Right lobe of liver (tissue), 6 donors: ENCODE results near the gene BHLHE23. TPM values are rescaled to one million over a fixed set of nuclear protein-coding genes. Genes with fewer than 3 reads are reported as not detected.

Source experiments
- ATAC-seq, 4 donors: fragments of 200-7000 bp; cut with Tn5 transposase; one replicate each; pipeline ENCODE4 v1.9.1; 2020; ENCODE audit warnings: mild to moderate bottlenecking in 4 of 4, moderate library complexity in 4 of 4
- DNase-seq, 3 donors: peaks; one replicate each; pipeline ENCODE4 v3.0.0-alpha.2; 2020
- H3K27ac ChIP-seq, 3 donors: fragments of 200-600 bp; one replicate each; pipeline ENCODE4 v1.8.0; 2022
- H3K27me3 ChIP-seq, 2 donors: fragments of 200-600 bp; one replicate each; pipeline ENCODE4 v1.8.0; 2022
- H3K36me3 ChIP-seq, 4 donors: fragments of 200-600 bp; sonication (generic) in 1 of 4; one replicate each; pipeline versions ENCODE4 v1.5.1 to v1.8.0; 2017 to 2022; ENCODE audit warnings: control low read depth in 1 of 4
- H3K4me1 ChIP-seq, 4 donors: fragments of 200-600 bp; sonication (generic) in 1 of 4; one replicate each; pipeline versions ENCODE4 v1.5.1 to v1.8.0; 2017 to 2022; ENCODE audit warnings: control low read depth in 1 of 4
- H3K4me3 ChIP-seq, 3 donors: fragments of 200-600 bp; one replicate each; pipeline ENCODE4 v1.8.0; 2022
- H3K9me3 ChIP-seq, 4 donors: fragments of 200-600 bp; sonication (generic) in 1 of 4; one replicate each; pipeline versions ENCODE4 v1.5.1 to v1.8.0; 2017 to 2022; ENCODE audit warnings: control low read depth in 1 of 4
- POLR2A ChIP-seq: fragments of 450-650 bp; IDR thresholded peaks from one replicate; pipeline ENCODE4 v1.6.1; 2017; ENCODE audit warnings: antibody characterized with exemption, mild to moderate bottlenecking
- WGBS: methylation state at CpG from one replicate; pipeline ENCODE4 v1.1.6; 2018; ENCODE audit warnings: low coverage, low lambda C conversion rate; ENCODE audit not compliant: insufficient coverage; ENCODE audit errors: missing lambda C conversion rate; 5-methylcytosine and 5-hydroxymethylcytosine counted together
- intact Hi-C, 2 donors: fragments of 100-400 bp; cut with DNase I; formaldehyde crosslinking; loops; one replicate each; pipeline versions ENCODE4 v1.11.2 to v1.14.1; 2022
- total RNA-seq, 6 experiments: library from RNA; depleted of rRNA in 2 of 6; stranded (reverse); fragments of >200 nt in 2 of 6; fragmentation: NEBNext Ultra II Directional in 3 of 6; extraction: Animal tissue kit (Norgen Biotek cat#: 25700) in 3 of 6; gene quantifications; one replicate each; pipeline versions ENCODE4 v1.1.0 to v1.2.4, GENCODE V29; 2016 to 2023
- TF ChIP-seq, protein P1 (sequence below), 4 donors: fragments of 200-600 bp in 3 of 4; fragments of 450-650 bp in 1 of 4; IDR thresholded peaks; one replicate each; pipeline versions ENCODE4 v1.5.1 to v1.8.0; 2016 to 2022; ENCODE audit warnings: antibody characterized with exemption in 4 of 4, mild to moderate bottlenecking in 2 of 4
- donor health status: DM: no; HTN: yes; CAD: no.
- donor health status: DM: no; HTN: no; CAD: no.
- donor health status: DM: no; HTN: no; CAD: no.
- donor health status: DM: no; HTN: yes; CAD: no.
- donor health status: DM: no; HTN: yes; CAD: no.

Gene BHLHE23
- total RNA-seq, 6 experiments from 2014 or later, result not detected

DNA sequence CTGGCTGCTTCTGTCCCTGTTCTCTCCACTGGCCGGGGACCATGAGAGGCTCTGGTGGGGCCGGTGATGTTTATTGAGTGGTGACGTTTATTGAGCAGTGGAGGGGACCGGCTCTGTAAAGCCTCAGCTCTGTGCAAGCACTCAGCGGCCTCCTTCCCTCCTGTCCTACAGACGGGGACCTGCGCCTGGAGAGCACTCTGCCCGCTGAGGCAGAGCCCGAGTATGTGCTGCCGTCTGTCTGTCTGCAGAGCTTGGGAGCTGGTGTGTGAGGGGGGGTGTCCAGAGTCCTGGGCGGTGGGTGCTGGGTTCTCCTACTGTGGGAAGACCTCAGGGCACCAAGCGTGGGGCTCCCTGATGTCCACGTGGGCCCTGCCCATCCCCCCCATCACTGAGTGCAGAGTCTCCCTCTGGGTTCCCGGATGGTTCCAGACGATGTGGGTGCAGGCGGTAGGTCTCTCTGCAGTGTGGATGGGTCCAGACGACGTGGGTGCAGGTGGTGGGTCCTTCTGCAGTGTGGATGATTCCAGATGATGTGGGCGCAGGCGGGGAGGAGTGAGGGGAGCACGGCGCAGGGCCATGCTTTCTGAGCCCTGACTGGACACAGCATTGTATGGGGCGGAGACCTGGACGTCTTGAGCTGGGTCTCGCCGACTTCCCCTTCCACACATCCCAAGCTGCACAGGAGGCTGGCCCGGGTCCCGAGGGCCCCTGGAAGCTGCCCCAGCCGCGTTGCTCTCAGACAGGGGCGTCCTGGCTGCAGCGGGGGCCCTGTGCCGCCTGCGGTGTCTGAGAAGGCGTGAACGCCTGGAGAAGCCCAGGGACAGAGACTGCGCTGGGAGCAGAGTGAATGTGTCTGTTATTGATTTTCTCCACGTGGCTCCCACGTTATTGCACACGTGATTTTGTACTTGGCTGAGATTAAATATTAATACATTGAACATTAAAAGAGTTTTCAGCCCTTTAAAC lies 14.9 kb upstream of the BHLHE23 start:
- DNase-seq (peak in 2 of 3 donors; percentile 6 to 41), ATAC-seq (peak in 1 of 4 donors; percentile 30)
- WGBS, result 25% methylated on average over 7 of the region's 40 CpGs
- TF ChIP-seq POLR2A, result no peak
- TF ChIP-seq, protein P1, sequence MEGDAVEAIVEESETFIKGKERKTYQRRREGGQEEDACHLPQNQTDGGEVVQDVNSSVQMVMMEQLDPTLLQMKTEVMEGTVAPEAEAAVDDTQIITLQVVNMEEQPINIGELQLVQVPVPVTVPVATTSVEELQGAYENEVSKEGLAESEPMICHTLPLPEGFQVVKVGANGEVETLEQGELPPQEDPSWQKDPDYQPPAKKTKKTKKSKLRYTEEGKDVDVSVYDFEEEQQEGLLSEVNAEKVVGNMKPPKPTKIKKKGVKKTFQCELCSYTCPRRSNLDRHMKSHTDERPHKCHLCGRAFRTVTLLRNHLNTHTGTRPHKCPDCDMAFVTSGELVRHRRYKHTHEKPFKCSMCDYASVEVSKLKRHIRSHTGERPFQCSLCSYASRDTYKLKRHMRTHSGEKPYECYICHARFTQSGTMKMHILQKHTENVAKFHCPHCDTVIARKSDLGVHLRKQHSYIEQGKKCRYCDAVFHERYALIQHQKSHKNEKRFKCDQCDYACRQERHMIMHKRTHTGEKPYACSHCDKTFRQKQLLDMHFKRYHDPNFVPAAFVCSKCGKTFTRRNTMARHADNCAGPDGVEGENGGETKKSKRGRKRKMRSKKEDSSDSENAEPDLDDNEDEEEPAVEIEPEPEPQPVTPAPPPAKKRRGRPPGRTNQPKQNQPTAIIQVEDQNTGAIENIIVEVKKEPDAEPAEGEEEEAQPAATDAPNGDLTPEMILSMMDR (IDR thresholded peaks at IDR 0.05), result no peak
- H3K27ac ChIP-seq, result no peak overlapping the region
- H3K4me1 ChIP-seq, result no peaks in the 10 kb centered on the region
- intact Hi-C loops, result no loop called here
- no peaks in the 10 kb centered on the region for H3K27me3 ChIP-seq
- H3K36me3 ChIP-seq, result no peaks in the 10 kb centered on the region
- no peaks in the 10 kb centered on the region for H3K9me3 ChIP-seq
- no peak overlapping the region for H3K4me3 ChIP-seq

DNA sequence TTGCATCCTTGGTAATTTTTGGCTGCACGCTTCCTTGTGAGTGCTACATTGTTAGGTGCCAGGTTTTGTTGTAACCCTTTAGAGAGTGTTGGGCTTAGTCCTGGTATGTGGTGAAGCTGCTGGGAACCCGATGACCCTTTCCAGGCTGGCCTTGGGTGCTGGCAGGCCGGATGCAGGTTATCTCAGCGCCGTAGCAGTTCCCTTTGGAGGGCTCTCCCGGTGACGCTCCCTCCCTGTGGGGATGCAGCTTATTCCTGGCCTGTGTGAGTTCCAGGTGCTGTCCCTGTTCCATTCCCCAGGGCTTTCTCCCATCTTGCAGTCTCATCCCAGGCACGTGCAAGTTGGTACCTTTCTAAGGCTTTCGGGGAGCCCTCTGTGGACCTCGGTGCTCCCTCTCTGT lies 13.9 kb upstream of the BHLHE23 start:
- no peak overlapping the region for H3K27ac ChIP-seq
- H3K36me3 ChIP-seq, result no peaks in the 10 kb centered on the region
- DNase-seq (peak in 1 of 3 donors; percentile 10), ATAC-seq (no peak)
- no peaks in the 10 kb centered on the region for H3K27me3 ChIP-seq
- no peak overlapping the region for H3K4me3 ChIP-seq
- no peaks in the 10 kb centered on the region for H3K9me3 ChIP-seq
- intact Hi-C loops, result no loop called here
- no peaks in the 10 kb centered on the region for H3K4me1 ChIP-seq
- 60% methylated on average over 3 of the region's 10 CpGs for WGBS
- TF ChIP-seq POLR2A, result no peak
- TF ChIP-seq, protein P1 (IDR thresholded peaks at IDR 0.05), result no peak

DNA sequence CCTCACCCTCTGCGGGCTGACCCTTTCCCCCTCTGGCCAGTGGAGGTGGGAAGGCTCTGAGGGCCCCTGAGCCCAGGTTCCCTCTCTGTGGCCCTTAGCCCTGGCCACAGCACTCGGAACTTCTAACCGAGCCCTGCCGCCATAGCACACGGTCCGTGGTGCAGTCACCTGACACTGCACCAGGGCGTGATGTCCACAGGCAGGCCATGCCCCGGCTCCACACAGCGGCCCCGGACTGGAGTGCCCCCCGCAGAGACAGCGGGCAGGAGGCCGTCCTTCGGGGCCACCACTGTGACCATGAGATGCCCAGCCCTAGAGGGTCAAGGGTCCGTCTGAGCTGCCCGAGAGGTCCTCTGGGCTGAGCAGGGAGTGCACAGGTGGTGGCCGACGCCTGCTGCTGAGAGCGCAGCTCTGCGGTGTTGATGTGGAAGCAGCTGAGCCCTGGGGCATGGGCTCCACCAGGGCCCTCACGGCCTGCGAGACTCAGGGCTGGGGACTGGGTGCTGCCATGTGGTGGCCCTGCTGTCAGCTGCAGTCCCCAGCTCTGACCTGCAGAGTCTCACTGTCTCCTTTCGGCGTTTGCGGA lies 11.2 kb upstream of the BHLHE23 start:
- intact Hi-C loops, result no loop called here
- Histone ChIP-seq H3K4me3 (no peak overlapping the region), H3K36me3 (no peaks in the 10 kb centered on the region), H3K27me3 (peaks cover 0 to 12% of the 10 kb centered on the region in 2 donors), H3K4me1 (no peaks in the 10 kb centered on the region), H3K27ac (no peak overlapping the region), H3K9me3 (no peaks in the 10 kb centered on the region)
- WGBS, result no CpG with 5 or more reads among the region's 25 CpGs
- ATAC-seq (peak in 2 of 4 donors; percentile 4 to 18), DNase-seq (peak in 2 of 3 donors; percentile 13 to 46)
- TF ChIP-seq, protein P1 (IDR thresholded peaks at IDR 0.05), result no peak

DNA sequence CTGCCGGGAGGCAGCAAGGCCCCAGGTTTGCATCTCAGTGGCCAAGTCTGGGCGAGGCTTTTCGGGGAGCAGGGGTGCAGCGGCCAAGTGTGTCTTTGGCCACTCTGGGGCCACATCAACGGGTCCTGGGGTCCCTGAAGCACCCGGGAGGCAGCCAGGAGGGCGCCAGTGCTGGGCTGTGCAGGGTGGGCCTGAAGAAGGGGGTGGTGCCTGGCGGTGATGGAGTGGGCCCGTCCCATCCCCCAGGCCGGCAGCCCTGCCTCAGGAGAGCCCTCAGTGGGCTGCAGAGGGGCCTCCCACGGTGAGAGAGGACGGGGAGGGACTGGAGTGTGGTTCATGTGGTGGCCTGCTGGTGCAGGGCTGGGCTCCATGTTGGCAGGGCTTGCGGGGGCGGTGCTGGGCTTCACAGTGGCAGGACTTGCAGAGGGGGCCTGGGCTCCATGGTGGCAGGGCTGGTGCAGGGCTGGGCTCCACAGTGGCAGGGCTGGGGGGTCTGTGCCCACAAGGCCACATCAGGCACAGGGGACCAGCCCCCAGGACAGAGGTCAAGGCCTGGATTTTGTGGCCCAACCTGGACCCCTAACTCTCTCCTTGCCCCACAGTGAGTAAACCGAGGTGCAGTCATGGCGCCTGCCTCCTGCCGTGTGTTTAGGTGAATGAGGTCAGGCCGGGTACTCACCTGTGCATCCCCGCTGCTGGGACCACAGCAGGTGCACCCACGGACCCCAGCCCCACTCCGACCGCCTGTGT lies 10.5 kb upstream of the BHLHE23 start:
- peak in 2 of 3 donors; percentile 16 to 44 for DNase-seq
- Histone ChIP-seq H3K4me1 (no peaks in the 10 kb centered on the region), H3K27ac (no peak overlapping the region), H3K9me3 (no peaks in the 10 kb centered on the region), H3K36me3 (no peaks in the 10 kb centered on the region), H3K27me3 (peaks cover 0 to 12% of the 10 kb centered on the region in 2 donors), H3K4me3 (no peak overlapping the region)
- peak in 1 of 4 donors; percentile 11 for ATAC-seq
- 0% methylated on average over 1 of the region's 22 CpGs for WGBS
- TF ChIP-seq, protein P1 (IDR thresholded peaks at IDR 0.05), result no peak
- no peak for TF ChIP-seq POLR2A
- intact Hi-C loops, result no loop called here
